ENCODE results near the gene RCOR2.

- no peak for TF ChIP-seq POLR2A (IDR thresholded peaks at IDR 0.05; ENCODE audit: low read depth, low read length)
- TF ChIP-seq POLR2AphosphoS5 (IDR thresholded peaks at IDR 0.05; ENCODE audit: low read depth, low read length), result no peak
- no peak for TF ChIP-seq TAF1 (IDR thresholded peaks at IDR 0.05; ENCODE audit: borderline replicate concordance, low read depth, low read length)
Observed at GRCh38 chr11:63908631-63909401, 8.1 kb downstream of the RCOR2 start.

All from GM12892 (cell line).